Mucosa of rectum (tissue), 2 donors: ENCODE data around the gene CHN1.

Experiments
- H3K27ac ChIP-seq, 2 donors: one replicate each; pipeline ENCODE4 v1.7.0; 2013; ENCODE audit warnings: inconsistent platforms in 2 of 2, low read depth in 2 of 2, low read length in 2 of 2
- H3K27me3 ChIP-seq, 2 donors: one replicate each; pipeline ENCODE4 v1.7.0; 2013; ENCODE audit warnings: low read length in 2 of 2; ENCODE audit not compliant: control insufficient read depth in 2 of 2, insufficient read depth in 2 of 2
- H3K36me3 ChIP-seq, 2 donors: one replicate each; pipeline ENCODE4 v1.7.0; 2013; ENCODE audit warnings: low read length in 2 of 2; ENCODE audit not compliant: control insufficient read depth in 2 of 2, insufficient read depth in 2 of 2
- H3K4me1 ChIP-seq, 2 donors: one replicate each; pipeline ENCODE4 v1.7.0; 2013; ENCODE audit warnings: low read length in 2 of 2, mild to moderate bottlenecking in 1 of 2; ENCODE audit not compliant: control insufficient read depth in 2 of 2, insufficient read depth in 2 of 2
- H3K4me3 ChIP-seq, 2 donors: one replicate each; pipeline ENCODE4 v1.7.0; 2013; ENCODE audit warnings: low read length in 2 of 2
- H3K9ac ChIP-seq, 2 donors: one replicate each; pipeline ENCODE4 v1.7.0; 2013; ENCODE audit warnings: low read length in 2 of 2, low read depth in 1 of 2, mild to moderate bottlenecking in 1 of 2
- H3K9me3 ChIP-seq, 2 donors: one replicate each; pipeline ENCODE4 v1.7.0; 2013; ENCODE audit warnings: low read length in 2 of 2; ENCODE audit not compliant: control insufficient read depth in 2 of 2
- donor health status: healthy.
- donor health status: Normal muscosa, but diverticular disease.

Gene CHN1

DNA sequence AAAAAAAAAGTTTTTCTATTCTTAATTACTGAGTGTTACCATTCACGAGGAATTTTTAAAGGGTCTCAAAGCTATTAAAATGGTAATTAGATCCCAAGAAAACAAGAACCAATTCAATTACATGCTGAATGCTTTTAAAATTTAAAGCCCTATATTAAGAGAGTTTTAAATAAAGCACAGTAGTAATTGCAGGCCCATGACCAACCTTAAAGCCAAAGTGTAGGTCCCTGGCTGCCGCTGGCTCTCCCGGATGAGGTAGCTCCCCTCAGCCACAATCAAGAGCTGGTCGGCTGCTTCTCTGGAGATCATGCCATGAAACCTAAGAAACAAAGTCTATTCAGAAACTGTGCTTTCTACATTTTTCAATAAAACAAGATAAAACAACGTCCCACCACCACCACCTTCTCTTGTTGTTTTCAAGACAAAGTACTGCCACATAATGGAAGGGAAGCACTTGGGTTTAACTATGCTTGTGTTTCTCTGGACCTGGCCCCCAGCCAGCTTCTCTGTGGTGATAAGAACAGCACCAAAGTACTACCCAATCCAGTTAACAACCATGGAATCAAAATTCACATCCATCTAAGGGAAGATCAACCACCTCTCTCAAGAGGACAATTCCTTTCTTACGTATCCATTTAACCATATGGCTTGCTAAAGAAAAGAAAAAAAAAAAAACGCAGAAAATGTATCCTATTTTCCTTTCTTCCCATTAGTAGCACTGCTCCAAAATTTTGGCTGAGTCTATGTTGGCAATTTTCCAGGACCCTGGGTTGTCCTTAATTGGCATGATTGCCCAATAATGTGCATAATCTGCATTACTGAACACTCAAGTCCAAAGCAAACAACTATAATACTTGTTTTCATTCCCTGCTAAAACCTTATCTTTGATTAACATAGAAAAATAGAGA is 90.1 kb downstream of the CHN1 start:
- Histone ChIP-seq H3K4me3 (no peak overlapping the region), H3K9ac (no peak overlapping the region), H3K9me3 (no peaks in the 10 kb centered on the region), H3K4me1 (no peaks in the 10 kb centered on the region), H3K27me3 (no peaks in the 10 kb centered on the region), H3K27ac (no peak overlapping the region), H3K36me3 (no peaks in the 10 kb centered on the region)

GRCh38 chr2:174908284-174908683 is 96.9 kb downstream of the CHN1 start:
- Histone ChIP-seq H3K4me1 (no peaks in the 10 kb centered on the region), H3K27me3 (no peaks in the 10 kb centered on the region), H3K4me3 (no peak overlapping the region), H3K9ac (no peak overlapping the region), H3K36me3 (no peaks in the 10 kb centered on the region), H3K27ac (no peak overlapping the region), H3K9me3 (no peaks in the 10 kb centered on the region)

GRCh38 chr2:174903264-174903556 is 102.0 kb downstream of the CHN1 start:
- Histone ChIP-seq H3K27me3 (no peaks in the 10 kb centered on the region), H3K9ac (no peak overlapping the region), H3K27ac (no peak overlapping the region), H3K9me3 (no peaks in the 10 kb centered on the region), H3K4me1 (no peaks in the 10 kb centered on the region), H3K4me3 (no peak overlapping the region), H3K36me3 (no peaks in the 10 kb centered on the region)

DNA sequence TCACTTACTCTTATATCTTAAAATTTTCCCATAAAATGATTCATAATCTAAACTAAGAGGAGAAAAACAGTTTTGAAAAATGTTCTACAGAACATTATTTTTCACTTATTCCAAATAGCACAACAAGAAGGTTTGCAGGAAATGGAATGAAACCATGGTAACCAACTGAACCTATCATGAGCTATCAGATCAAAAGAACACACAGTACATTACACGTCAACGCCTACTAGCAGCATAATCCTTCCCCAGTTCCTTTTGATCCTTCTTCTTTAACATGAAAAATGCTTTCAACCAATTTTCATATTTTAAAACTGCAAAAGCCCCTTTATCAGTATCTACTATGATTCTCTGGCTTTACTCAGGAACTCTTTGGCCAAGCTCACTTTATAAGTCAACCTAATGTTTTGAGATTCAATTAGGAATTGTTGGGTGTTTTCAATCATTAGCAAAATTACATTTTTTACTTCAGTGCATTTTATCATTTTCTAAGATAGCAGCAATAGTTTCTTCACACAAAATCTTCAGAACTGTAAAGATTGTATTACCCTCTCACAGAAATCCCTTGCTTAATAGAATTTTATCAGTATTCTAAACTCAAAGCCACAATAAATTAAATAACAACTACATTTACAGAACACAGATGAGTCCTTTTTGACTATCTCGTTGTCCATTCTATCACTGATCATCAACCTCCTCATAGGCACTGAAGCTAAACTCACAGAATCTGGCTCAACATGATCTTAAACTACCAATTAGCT is 102.5 kb downstream of the CHN1 start:
- no peaks in the 10 kb centered on the region for H3K36me3 ChIP-seq
- no peaks in the 10 kb centered on the region for H3K27me3 ChIP-seq
- no peak overlapping the region for H3K4me3 ChIP-seq
- H3K9ac ChIP-seq: no peak overlapping the region
- no peak overlapping the region for H3K27ac ChIP-seq
- H3K9me3 ChIP-seq: no peaks in the 10 kb centered on the region
- H3K4me1 ChIP-seq: no peaks in the 10 kb centered on the region

GRCh38 chr2:174901075-174901474 is 104.1 kb downstream of the CHN1 start:
- no peaks in the 10 kb centered on the region for H3K36me3 ChIP-seq
- no peaks in the 10 kb centered on the region for H3K9me3 ChIP-seq
- H3K4me1 ChIP-seq: no peaks in the 10 kb centered on the region
- H3K4me3 ChIP-seq: no peak overlapping the region
- H3K9ac ChIP-seq: no peak overlapping the region
- no peak overlapping the region for H3K27ac ChIP-seq
- H3K27me3 ChIP-seq: no peaks in the 10 kb centered on the region

- H3K9me3 ChIP-seq: no peaks in the 10 kb centered on the region
- no peaks in the 10 kb centered on the region for H3K4me1 ChIP-seq
- no peaks in the 10 kb centered on the region for H3K27me3 ChIP-seq
- no peak overlapping the region for H3K27ac ChIP-seq
- no peak overlapping the region for H3K4me3 ChIP-seq
- H3K9ac ChIP-seq: no peak overlapping the region
- H3K36me3 ChIP-seq: no peaks in the 10 kb centered on the region
Observed at GRCh38 chr2:174897286-174897685, 107.9 kb downstream of the CHN1 start.

DNA sequence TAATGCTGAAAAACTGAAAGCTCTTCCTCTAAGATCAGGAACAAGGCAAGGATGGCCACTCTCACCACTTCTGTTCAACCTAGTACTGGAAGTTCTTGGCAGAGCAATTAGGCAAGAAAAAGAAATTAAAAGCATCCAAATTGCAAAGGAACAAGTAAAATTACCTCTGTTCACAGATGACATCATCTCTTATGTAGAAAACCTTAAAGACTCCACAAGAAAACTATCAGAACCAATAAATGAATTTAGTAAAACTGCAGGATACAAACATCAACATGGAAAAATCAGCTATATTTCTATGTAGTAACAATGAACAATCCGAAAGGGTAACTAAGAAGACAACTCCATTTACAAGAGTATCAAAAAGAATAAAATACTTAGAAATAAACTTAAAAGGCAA is 112.2 kb downstream of the CHN1 start:
- Histone ChIP-seq H3K36me3 (no peaks in the 10 kb centered on the region), H3K4me3 (no peak overlapping the region), H3K27me3 (no peaks in the 10 kb centered on the region), H3K9ac (no peak overlapping the region), H3K27ac (no peak overlapping the region), H3K9me3 (no peaks in the 10 kb centered on the region), H3K4me1 (no peaks in the 10 kb centered on the region)

DNA sequence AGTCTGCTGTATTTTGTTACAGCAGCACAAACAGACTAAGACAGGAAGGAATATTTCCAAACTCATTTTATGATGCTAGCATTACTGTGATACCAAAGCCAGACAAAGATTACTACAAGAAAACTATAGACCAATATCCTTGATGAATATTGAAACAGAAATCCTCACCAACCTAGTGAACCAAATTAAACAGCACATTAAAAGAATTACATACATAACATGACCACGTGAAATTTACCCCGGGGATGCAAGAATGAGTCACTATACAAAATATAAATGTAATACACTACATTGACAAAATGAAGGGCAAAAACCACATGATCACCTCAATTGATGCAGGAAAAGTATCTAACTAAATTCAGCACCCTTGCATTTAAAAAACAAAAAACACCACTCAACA is 112.6 kb downstream of the CHN1 start:
- no peaks in the 10 kb centered on the region for H3K36me3 ChIP-seq
- H3K9ac ChIP-seq: no peak overlapping the region
- no peaks in the 10 kb centered on the region for H3K27me3 ChIP-seq
- H3K9me3 ChIP-seq: no peaks in the 10 kb centered on the region
- no peak overlapping the region for H3K27ac ChIP-seq
- no peaks in the 10 kb centered on the region for H3K4me1 ChIP-seq
- no peak overlapping the region for H3K4me3 ChIP-seq

DNA sequence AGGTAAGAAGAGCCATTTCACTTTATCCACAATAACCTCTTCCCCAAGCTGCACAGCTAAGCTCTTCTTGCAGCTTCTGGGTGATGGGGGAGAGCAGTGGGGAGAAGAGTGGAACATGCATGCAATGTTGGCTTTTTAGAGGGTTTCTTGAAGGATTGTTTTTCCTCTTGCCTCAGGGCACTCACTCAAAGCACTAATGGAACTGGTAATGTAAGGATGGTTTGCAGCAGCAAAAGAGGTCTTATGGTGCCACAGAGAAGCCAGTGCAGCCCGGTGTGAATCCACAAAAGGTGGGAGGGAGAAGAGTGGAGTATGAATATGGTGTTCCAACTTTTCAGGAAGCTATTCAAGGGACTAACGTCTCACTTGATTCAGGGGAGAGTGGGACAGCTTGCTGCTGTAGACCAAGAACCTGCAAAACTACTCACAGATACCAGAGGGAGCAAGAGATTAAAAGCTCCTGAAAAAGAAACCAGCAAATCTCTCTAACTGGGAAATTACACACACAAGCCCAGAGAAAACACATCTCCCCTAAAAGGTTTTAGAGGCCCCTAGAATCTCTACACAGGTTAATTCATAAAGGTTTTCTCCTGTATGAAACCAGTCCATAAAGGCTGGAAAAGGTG is 116.4 kb downstream of the CHN1 start:
- H3K27me3 ChIP-seq: no peaks in the 10 kb centered on the region

GRCh38 chr2:174888146-174888545 is 117.0 kb downstream of the CHN1 start:
- H3K27ac ChIP-seq: no peak overlapping the region
- H3K27me3 ChIP-seq: no peaks in the 10 kb centered on the region
- no peaks in the 10 kb centered on the region for H3K36me3 ChIP-seq
- no peak overlapping the region for H3K9ac ChIP-seq
- H3K4me3 ChIP-seq: no peak overlapping the region
- H3K4me1 ChIP-seq: no peaks in the 10 kb centered on the region
- H3K9me3 ChIP-seq: no peaks in the 10 kb centered on the region

More for the DNA sequence above, 116.4 kb downstream of the CHN1 start:
- Histone ChIP-seq H3K4me3 (no peak overlapping the region), H3K27ac (no peak overlapping the region), H3K9ac (no peak overlapping the region), H3K36me3 (no peaks in the 10 kb centered on the region), H3K9me3 (no peaks in the 10 kb centered on the region), H3K4me1 (no peaks in the 10 kb centered on the region)
